Fibroblast of skin of left biceps (primary cell): ENCODE measurements around the gene EPHA1.
"Not testable (repeated sequence)": the region's sequence is repeated elsewhere in the genome, so short reads cannot be mapped to it uniquely, and the experiment has no call there.

Experiments
- DNase-seq, 2 experiments: peaks; one replicate each; pipeline ENCODE4 v3.0.0-alpha.2; 2013; ENCODE audit warnings: low read depth in 2 of 2

The EPHA1 gene

DNA sequence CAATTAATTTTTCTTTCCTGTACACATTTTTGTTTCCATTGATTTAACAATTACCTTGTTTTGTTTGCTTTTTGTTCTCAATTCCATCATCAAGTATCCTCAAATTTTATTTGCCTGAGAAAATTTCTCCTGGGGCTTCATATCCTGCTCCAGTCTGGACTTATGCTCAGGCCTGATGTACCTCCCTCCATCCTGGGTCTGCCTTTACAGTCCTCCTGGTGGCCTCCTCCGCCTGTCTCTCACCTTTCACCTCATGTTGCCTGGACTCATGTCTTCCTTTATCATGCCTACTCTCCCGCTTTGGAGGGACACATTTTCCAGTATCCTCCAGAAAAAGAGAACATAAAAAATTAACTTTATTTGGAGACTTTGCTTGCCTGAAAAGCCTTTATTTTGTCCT, 22.5 kb upstream of the EPHA1 start:
- no peak for DNase-seq

GRCh38 chr7:143429770-143430698, 21.4 kb upstream of the EPHA1 start:
- DNase-seq, result no peak

- DNase-seq, result no peak
Measured at GRCh38 chr7:143426479-143427142, 18.0 kb upstream of the EPHA1 start.

- not testable (repeated sequence) for DNase-seq
Measured at GRCh38 chr7:143424476-143424875, 15.8 kb upstream of the EPHA1 start.

- DNase-seq, result no peak
Measured at GRCh38 chr7:143422033-143422432, 13.4 kb upstream of the EPHA1 start.

DNA sequence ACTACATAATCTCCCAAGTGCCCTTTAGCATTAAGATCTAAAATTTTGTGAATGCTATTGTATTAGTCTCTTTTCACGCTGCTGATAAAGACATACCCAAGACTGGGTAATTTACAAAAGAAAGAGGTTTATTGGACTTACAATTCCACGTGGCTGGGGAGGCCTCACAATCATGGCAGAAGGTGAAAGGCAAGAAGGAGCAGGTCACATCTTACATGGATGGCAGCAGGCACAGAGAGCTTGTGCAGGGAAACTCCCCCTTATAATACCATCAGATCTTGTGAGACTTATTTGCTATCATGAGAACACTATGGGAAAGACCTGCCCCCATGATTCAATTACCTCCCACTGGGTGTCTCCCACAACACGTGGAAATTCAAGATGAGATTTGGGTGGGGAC, 12.0 kb upstream of the EPHA1 start:
- not testable (repeated sequence) for DNase-seq

DNA sequence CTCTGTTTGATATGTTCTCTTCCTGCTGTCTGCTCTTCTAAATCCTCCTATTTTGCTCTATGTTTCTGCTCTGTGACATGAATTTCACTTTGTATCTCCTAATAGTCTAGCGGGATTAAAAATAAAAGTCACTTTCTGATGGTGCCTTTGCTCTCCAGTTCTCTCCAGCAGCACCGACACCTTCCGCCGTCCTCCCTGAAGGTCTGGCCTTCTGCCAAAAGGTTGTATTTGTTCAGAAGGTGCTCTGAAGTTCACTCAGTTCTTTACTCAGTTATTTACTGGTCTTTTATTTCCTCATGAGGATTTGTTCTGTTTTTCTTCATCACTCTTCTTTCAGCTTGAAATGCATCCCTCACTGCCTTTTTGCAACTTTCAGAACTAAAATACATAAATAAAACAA, 11.2 kb upstream of the EPHA1 start:
- DNase-seq, result no peak

GRCh38 chr7:143418681-143419458, 10.2 kb upstream of the EPHA1 start:
- no peak for DNase-seq

DNA sequence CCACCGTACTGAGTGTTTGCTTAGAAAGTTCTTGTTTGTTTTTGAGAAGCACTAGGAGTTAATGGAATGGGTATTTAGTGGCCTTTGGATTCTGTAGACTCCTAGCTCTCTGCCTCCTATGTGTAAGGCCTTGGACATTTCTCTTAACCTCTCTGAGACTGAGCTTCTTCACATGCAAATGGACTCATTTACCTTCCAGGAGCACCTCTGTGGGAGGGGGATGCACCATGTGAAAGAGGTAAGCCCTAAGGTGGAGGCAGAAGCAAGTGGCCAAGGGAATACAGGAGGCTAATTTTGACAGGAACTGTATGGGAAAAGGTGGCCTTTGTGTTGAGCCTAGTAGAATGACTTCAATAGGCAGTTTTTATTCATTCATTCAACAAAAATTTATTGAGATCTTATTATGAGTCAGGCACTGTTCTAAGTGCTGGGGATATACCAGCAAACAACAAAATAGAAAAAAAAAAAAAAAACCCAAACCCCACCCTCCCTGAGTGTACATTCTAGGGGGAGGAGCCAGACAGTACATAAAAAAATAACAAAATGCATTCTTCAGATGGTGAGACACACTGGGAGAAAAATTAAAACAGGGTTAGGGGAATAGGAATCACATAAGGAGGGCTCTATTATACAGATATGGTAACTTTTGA, 9.2 kb upstream of the EPHA1 start:
- DNase-seq, result no peak

GRCh38 chr7:143416565-143417149, 8.0 kb upstream of the EPHA1 start:
- DNase-seq, result peak in 1 of 2 experiments; percentile 23

DNA sequence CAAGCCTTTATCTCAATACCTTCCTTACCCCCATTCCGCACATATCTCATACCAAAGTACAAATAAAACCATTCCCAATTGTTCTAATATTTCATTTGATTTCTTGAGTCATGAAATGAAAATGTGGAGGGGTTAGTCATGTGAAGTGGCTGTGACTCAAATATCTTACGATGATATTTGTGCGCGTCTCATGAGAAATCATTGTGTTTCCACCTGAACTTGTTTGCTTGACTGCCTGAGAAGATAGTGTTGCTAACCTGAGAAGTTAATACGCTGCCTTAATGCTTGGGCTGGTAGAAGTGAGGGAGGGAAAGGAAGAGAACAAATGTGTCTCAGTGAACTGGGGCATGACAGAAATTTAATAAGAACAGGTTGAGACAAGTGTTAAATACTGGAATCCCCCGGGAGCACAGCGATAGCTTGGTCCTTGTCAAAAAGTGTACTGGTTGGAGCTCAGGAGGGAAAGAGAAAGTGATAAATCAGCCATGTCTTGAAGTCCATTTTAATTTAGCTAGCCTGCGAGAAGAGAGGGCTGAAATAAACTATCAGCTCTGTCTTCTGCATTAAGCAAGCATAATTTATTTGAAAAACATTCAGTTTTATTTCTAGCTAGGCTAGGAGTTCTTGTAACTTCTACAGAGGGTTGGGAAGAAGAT, 7.2 kb upstream of the EPHA1 start:
- no peak for DNase-seq

DNA sequence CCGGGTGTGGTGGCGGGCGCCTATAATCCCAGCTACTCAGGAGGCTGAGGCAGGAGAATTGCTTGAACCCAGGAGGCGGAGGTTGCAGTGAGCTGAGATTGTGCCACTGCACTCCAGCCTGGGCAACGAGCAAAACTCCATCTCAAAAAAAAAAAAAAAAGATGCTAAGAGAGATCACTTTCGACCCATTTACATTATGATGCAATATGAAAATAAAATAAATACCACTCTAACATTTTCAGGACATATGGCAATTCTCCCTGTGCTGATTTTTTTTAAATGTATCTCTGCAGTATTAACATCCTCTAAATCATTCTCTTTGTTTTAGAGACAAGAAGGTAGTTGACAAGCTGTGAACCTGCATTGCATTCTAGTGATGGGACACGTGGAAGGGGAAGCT, 6.6 kb upstream of the EPHA1 start:
- not testable (repeated sequence) for DNase-seq

DNA sequence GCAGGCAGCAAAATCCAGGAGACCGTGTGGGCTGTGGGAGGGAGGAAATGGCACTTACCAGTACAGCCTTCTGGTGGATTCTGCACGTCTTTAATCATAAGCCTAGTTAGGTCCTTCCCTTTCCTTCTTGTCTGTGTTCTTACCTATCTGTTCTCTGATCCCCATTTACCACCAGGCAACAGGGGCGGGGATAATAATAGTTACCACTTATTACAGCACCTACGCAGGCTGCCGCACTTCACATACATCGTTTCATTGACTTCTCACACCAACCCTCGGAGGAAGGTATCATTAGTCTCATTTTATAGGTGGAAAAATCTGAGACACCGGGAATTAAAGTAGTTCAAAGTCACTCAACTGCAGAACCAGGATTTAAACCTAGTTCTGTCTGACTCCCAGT, 4.5 kb upstream of the EPHA1 start:
- no peak for DNase-seq

GRCh38 chr7:143411976-143412708, 3.5 kb upstream of the EPHA1 start:
- no peak for DNase-seq

GRCh38 chr7:143410521-143411004, 1.9 kb upstream of the EPHA1 start:
- peak; percentile 21 to 28 for DNase-seq

- DNase-seq, result no peak
Measured at GRCh38 chr7:143408252-143408685, 387 bp downstream of the EPHA1 start.

GRCh38 chr7:143407287-143408251, 1.1 kb downstream of the EPHA1 start:
- no peak for DNase-seq

- no peak for DNase-seq
Measured at GRCh38 chr7:143406002-143406357, 2.7 kb downstream of the EPHA1 start.
